ENCODE data around the gene STOX2. TPM values are rescaled to one million over a fixed set of nuclear protein-coding genes. Genes with fewer than 3 reads are reported as not detected.

The STOX2 gene, protein sequence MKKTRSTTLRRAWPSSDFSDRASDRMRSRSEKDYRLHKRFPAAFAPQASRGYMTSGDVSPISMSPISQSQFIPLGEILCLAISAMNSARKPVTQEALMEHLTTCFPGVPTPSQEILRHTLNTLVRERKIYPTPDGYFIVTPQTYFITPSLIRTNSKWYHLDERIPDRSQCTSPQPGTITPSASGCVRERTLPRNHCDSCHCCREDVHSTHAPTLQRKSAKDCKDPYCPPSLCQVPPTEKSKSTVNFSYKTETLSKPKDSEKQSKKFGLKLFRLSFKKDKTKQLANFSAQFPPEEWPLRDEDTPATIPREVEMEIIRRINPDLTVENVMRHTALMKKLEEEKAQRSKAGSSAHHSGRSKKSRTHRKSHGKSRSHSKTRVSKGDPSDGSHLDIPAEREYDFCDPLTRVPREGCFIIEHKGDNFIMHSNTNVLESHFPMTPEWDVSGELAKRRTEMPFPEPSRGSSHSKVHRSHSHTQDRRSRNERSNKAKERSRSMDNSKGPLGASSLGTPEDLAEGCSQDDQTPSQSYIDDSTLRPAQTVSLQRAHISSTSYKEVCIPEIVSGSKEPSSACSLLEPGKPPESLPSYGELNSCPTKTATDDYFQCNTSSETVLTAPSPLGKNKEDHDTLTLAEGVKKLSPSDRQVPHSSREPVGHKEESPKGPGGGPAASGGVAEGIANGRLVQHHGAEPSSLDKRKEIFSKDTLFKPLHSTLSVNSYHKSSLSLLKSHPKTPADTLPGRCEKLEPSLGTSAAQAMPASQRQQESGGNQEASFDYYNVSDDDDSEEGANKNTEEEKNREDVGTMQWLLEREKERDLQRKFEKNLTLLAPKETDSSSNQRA (N-terminal part only)
- 10 to 100 TPM in 2 of 4 donors, 1 to 10 TPM in 2; 8.8 to 11.4 (median 10.0) TPM for polyA plus RNA-seq (ENCODE audit: insufficient read length in 4 of 4)

DNA sequence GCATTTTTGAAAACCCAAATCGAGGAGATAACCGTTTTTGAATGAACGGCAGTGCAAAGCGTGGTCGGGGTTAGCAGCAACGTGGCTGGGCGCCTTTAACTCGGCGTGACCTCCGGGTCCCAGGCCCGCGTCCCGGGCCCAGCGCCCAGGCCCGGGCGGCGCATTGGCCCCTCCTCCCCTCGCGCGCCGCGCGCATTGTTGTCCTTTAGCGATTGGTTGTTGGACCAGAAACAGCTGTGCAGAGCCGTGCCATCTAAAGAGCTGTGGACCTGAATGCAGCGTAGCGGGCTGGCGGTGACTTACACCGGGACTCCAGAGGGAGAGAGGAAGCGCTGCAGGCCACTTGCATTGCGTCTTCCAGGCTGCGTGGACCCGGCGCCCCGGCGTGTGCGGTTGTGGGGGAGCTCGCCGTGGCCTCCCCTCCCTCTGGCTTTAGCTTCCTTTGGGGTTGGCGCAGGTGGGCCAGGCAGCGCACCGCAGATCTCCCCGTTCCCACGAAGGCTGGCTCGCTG, at the start of gene STOX2:
TSS of gene STOX2 (plus strand) at position 227 of the 512 bp plus-strand sequence. CDS start 1,484 bp downstream, outside the sequence.
- DNase-seq (ENCODE audit: low read depth in 4 of 4, low spot score in 3 of 4) = peak in 2 of 4 donors; percentile 55 to 75

DNA sequence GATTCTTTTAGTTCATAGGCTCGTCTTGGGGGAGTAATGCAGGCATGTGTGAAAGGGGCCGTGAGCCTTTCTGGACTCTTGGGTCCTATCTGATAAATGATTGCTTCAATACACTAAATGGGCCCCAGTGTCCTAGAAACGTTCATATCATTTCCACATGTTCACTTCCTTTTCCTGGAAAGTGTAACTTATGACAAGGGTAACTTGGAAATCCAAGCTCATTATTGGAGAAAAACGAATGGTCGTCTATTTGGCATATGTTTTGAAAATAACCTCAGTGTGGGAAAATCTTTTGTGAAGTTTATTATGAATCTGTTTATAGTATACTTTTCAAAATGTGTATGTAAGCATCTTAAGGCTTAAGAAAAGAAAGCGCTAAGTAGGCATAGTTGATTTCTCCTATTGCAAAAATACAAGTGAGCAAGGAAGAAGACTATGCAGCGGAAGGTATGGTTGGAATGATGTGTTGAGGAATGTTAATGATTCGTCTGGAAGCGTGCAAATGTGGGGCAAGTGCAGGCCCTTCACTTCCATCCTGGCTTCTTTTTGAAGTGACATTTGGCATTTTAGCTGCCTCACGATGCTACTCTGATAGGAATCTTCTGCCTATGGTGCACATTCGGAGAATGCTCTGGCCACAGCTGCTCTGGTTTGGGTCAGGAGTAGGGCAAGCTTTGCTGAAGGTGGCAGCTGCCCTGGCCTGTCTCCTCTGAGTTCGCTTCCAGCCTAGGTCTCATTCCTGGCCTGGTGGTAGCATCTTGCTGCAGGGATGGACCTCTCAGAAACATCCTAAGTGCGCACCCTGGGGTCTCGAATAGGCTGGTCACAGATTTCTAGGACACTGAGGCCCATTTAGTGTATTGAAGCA, 49.5 kb upstream of the STOX2 start:
- no peak for DNase-seq (ENCODE audit: low read depth in 4 of 4, low spot score in 3 of 4)

DNA sequence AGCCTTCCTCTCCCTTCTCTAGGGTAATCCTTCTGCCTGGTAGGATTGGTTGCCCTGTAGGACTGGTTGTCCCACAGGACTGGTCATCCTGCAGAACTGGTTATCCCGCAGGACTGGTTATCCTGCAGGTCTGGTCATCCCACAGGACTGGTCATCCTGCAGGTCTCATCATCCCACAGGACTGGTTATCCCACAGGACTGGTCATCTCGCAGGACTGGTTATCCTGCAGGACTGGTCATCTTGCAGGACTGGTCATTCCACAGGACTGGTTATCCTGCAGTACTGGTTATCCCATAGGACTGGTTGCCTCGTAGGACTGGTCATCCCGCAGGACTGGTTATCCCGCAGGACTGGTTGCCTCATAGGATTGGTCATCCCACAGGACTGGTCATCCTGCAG, 48.1 kb upstream of the STOX2 start:
- no peak for DNase-seq (ENCODE audit: low read depth in 4 of 4, low spot score in 3 of 4)

DNA sequence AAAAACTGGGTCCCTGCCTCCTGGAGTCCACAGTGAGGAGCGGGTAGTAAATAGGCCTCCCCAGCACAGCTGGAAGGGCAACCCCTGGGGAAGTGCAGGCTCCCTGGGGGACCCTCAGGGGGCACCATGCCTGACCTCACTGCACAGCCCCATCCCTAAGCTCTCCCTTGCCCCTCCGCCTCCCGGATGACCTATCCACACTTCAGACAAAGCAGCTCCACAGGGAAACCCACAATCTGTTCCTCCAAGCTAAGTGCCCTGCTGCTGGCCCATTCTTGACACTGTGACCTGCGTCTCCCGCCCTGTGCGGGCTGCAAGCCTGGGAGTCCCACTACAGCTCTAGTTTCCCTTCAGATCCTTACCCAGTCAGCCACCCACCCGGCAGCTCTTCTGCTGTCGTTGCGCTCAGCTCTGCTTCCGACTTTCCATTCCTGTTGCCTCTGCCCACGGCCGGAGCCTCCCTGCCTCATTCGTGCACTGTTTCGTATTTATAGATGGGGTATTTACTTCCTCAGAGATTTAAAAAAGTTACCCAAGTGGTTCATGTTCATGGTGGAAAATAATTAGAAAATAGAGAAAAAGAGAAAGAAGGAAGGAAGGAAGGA, 47.0 kb upstream of the STOX2 start:
- DNase-seq (ENCODE audit: low read depth in 4 of 4, low spot score in 3 of 4) = no peak

DNA sequence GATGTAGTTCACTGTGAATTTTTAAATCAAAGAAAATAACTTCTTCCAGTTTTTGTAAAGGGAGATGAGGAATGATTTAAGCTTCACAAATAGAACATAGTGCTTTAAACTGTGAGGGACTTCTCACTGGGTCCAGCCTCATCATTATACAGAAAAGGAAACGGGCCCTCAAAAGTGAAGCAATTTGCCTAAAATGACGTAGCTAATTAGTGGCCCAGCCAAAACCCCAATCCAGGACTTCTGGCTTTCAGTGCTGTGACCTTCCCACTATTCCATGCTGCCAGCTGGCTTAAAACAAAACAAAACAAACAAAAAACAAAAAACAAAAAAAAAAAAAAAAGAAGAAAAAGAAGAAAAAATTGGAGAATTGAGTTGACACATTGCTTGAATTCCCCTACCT, 45.0 kb upstream of the STOX2 start:
- DNase-seq (ENCODE audit: low read depth in 4 of 4, low spot score in 3 of 4) = no peak

DNA sequence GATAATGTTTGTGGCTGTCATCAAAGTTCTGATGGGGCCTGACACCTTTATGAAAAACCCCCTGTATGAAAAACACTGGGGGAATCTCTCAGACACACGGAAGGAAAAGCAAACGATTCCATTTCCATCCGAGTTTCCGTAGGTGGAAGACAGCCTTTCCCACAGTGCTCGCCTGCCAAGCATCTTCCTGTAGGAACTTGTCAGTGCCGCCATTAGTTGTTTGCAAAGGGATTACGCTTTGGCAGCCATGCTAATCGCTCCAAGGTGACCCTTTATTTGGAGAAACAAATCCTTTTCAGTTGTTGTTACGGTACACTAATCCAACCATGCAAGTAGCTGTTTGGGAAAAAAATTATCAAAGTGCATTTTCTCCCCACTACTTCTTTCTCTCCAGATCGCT, 44.4 kb upstream of the STOX2 start:
- no peak for DNase-seq (ENCODE audit: low read depth in 4 of 4, low spot score in 3 of 4)

DNA sequence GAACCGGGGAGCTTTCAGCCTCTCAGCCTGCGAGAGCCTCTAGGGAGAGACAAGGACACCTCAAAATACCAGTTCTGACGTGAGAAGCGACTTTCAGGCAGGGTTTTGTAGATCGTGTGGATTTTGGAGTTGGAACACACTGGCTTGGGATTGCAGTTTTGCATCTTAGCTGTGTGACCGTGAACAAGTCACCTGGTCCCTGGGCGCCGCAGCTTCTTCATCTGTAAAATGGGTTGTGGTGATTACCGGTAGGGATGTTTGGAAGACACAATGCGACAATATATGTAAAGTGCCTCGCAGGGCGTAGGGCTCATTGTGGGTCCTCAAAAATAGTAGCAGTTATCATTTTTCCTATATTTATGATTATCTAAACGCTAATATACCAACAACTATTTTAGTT, 43.7 kb upstream of the STOX2 start:
- DNase-seq (ENCODE audit: low read depth in 4 of 4, low spot score in 3 of 4) = no peak

DNA sequence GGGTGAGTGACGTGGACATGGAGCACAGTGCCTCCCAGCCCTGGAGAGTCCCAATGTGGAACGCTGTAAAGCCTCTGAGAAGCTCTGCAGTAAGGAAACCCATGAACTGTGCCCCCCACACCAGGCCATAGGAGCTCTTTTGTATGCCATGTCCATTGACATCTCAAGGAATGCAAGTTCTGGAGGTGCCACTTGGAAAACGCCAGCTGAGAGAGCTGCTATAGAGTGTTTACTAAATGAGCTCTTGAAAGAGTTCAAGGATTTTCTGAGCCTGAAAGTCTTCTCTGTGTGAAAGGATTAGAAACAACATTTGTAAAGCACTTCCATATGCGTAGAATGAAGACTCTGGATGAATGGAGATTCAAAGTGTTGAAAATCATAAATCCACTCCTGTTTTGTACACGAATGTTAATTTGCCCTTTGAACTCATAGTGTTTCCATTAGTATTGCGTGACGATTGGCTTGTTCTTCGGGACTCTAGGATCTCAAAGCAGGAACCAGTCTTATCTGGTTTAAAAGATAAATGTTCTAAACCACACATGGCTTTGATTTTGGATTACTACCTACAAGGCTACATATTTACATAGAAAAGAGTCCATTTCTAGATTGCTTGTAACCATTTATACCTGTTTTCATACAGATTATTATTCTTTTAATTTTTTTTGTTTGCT, 41.8 kb upstream of the STOX2 start:
- no peak for DNase-seq (ENCODE audit: low read depth in 4 of 4, low spot score in 3 of 4)

DNA sequence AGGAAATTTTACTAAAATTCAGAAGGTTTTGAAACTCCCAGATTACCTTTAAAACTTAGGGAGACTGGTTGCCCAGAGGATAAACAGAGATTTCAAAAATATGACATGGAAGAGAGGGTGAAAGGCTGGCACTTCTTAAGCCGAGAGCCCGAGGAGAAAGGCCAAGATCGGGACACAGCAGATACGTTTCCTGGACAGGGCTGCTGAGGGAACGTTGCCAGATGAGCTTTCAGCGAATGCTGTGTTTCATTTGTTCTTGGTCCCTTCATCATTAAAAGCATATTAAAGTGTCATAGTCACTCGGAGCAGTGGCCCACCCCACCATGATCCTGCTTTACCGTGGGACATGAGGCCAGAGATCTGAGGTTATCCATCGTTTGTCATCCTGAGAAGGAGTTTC, 37.9 kb upstream of the STOX2 start:
- DNase-seq (ENCODE audit: low read depth in 4 of 4, low spot score in 3 of 4) = no peak

DNA sequence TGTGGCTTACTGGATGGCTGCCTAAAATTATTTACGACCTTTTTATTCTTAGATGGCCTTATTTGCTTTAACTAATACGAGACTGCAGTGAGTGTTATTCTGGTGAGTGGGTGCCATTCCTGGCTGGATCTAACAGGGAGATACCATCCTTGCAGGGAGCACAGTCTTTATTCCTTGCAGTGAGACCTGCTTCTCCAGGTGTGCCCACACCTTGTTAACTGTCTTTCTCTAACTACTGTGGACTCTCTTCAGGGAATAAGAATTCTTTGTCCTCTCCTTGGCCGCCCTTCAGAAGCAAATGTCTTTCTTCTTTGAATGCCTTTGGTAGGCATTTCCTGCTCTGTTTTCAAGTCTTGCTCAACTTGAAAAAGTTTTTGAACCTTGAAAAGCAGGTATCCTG, 34.1 kb upstream of the STOX2 start:
- DNase-seq (ENCODE audit: low read depth in 4 of 4, low spot score in 3 of 4) = no peak

DNA sequence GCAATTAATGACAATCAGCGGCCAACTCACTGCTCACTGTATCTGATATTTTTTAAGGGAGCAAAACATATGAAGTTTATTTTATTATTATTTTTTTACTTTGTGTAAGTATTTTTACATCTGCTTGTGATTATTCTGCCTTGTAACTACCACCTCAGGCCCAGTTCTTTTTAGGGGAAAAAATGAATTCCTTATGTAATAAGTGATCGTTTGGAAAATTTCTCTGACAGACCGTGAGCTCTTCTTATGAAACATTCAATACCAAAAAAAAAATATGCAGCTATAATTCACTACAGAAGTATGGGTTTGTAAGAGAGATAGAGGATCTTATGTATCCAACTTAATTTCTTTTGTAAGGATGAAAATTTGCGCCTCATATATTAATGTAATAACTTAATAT, 33.5 kb upstream of the STOX2 start:
- DNase-seq (ENCODE audit: low read depth in 4 of 4, low spot score in 3 of 4) = no peak

DNA sequence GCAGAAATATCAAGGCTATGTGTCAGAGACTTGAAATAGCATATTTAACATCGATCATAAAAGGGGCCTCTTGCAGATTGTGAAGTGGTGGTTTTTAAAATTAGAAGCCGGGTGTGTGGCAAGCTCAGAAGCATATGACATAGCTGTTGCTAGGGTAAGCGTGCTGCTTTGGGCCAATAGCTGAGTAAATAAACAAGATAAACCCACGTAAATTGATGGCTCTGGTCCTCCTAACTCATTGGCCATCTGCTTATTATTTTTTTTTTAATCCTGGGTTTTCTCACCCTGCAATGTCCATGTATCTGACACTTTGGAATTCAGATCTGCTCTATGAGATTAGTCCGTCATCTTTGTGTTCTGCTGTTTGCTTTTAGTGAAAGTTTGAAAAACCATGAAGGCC, 32.6 kb upstream of the STOX2 start:
- DNase-seq (ENCODE audit: low read depth in 4 of 4, low spot score in 3 of 4) = no peak

DNA sequence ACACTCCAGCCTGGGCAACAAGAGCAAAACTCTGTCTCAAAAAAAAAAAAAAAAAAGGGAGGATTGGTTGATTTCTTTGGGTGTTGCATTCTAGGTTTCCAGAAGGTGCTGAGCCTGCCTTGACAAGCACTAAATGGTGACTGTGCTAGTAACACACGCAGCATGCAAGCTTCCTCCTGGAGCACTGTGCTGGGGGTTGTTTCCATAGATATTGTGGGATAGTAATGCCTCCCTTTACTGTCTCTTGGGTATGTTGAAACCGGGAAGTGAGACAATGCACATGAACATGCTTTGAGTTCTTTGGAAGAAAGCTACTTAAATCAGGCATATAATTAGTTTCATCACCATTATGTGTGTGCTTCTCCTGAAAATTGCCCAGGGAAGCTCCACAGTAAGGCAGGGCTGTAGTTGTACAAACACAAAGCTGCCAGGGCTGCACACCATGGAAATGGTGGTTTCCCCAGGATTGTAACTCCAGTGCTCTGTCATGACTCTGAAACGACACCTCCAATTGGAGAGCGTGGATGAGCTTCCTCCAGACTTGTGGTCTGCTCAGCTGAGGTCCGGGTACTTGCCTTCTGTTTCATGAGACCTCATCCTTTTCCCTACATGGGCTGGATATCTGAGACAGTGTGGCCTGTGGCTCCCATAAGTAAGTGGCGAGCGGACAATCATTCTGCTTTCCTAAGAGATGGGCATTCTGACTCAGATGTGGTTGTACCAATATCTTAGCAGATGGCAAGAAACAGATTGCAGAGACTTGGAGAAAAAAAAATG, 31.5 kb upstream of the STOX2 start:
- no peak for DNase-seq (ENCODE audit: low read depth in 4 of 4, low spot score in 3 of 4)

DNA sequence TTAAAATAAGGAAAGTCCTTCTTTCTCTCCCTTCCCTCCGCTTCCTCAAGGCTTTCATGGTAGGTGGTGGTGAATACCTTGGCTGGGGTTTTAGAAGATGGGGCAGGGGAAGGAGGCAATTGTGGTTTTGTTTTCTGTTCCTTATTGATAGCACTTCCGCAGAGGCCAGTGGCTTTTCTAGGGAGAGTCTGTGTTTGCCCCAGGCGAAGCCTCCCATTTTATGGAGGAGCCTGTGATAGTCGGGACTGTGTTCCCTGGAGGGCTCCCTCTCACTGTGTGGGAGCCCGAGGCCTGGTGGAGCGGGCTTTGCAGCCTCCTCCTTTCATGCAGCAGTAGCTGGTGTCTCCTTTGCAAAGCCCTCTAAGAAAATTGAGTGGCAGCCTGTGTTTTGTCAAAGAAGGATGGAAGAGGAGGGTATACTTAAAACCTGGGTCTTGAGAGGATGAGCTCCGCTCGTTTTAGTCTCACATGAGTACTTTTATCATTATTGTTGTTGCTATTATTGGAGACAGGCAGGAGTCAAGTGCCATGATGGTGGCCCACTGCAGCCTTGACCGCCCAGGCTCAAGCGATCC, 29.8 kb upstream of the STOX2 start:
- DNase-seq (ENCODE audit: low read depth in 4 of 4, low spot score in 3 of 4) = no peak

DNA sequence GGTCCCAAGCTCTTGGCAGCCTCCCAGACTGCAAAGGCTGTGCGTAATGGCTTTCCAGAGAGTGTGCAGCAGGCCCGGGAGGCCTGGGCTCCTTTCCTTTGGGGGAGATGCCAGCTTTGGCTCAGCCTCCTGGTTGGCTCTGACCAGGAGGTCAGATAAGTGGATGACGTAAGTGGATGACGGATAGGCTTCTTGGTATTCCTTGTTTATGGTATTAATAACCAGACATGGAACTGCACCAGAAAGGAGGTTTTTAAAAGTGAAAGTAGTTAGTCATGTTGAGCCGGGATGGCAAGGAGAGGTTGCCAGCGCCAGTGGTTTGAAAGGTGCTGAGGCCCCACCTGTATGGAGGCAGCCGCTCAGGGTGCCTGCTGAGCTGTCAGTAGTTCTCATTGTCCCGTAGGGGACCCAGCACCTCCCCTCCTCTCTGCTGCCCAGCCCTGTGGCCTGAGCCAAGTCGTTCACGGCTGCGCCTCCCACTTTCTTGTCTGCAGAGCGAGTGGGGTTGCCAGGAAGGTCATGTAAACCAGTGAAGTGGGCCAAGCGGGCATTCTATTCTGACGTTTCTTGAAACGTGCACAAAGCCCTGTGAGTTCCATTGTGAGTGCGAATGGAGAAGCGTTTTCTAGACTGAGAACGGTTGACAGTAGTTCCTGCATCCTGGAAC, 28.7 kb upstream of the STOX2 start:
- DNase-seq (ENCODE audit: low read depth in 4 of 4, low spot score in 3 of 4) = peak; percentile 21 to 42 (median 30)

DNA sequence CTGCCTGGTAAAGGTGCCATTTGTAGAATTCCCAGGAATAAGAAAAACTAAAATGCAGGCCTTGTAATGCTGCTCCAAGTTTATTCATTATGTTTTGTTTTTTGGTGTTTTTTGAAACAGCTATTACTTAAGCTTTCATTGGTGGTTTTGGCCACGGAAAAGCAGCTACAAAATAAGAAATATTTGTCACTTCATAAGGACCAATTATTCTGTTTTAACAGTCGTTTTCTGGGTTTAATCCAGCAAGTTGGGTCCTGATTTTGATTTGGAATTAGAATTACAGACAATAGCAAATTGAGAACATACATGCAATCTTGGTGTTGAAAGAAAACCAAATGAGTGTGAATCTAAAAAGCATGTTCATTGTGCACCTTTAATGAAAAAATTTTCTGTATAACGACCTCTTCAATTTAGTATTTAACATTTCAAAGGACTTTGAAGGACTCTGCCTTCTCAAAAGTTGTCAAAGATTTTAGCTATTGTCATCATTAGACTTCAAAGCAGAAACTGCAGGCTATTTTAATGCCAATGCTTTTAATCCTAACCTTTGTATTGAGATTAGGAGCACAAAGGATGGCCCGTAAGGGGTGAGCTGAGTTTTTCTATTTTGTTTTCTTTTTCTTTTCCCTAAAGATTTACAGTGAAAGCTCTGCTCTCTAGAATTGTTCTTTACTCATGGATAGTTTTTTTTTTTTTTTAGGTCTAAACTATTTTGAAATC, 26.7 kb upstream of the STOX2 start:
- DNase-seq (ENCODE audit: low read depth in 4 of 4, low spot score in 3 of 4) = no peak

DNA sequence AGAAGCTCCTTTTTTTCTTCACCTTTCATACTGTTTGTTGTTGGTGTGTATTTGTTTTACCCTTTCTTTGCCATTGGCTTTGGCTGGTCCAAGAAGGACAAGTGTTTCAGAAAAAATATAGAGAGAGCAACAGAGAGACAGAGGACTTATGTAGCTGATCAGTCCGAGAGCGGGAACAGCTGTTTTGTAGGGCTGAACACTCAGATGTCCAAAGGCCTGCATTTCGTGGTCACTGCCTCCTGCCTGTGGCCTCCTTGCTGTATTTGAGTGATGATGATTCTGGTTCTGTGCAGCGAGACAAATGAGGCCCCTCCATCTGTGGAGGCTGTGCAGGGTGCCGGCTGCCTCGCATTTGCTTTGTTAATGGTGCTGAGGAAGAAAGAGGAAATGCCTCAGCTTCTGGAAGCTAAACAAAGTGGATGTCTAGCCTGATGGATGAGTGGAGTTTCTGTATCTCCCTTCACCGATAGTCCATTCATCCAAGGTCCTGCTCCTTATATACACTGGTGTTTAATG, 19.8 kb upstream of the STOX2 start:
- no peak for DNase-seq (ENCODE audit: low read depth in 4 of 4, low spot score in 3 of 4)
